HepG2 (cell line): Measurements from ENCODE around the gene FOXS1. TPM values are rescaled to one million over a fixed set of nuclear protein-coding genes. Genes with fewer than 3 reads are reported as not detected.

Experiments used
- ATAD3A ChIP-seq: sonication (generic); formaldehyde crosslinking; IDR thresholded peaks from 2 replicates; pipeline ENCODE4 v1.4.0; 2020; ENCODE audit warnings: missing genetic modification reagents
- FOSL2 ChIP-seq: sonication (generic); formaldehyde crosslinking; IDR thresholded peaks from 2 replicates; pipeline ENCODE4 v1.4.0; 2020; ENCODE audit warnings: missing genetic modification reagents
- KAT7 ChIP-seq: IDR thresholded peaks from 2 replicates; pipeline ENCODE4 v1.6.1; 2018; ENCODE audit warnings: borderline replicate concordance, missing compliant biosample characterization
- TARDBP ChIP-seq: sonication (generic); formaldehyde crosslinking; IDR thresholded peaks from 2 replicates; pipeline ENCODE4 v1.8.0; 2022; ENCODE audit warnings: mild to moderate bottlenecking, missing genetic modification reagents
- ZNF343 ChIP-seq: sonication (generic); formaldehyde crosslinking; IDR thresholded peaks from 2 replicates; pipeline ENCODE4 v1.4.0; 2020; ENCODE audit warnings: mild to moderate bottlenecking, missing genetic modification reagents
- ZNF350 ChIP-seq: sonication (generic); formaldehyde crosslinking; IDR thresholded peaks from 2 replicates; pipeline ENCODE4 v1.4.0; 2020; ENCODE audit warnings: mild to moderate bottlenecking, low read depth, missing genetic modification reagents, borderline replicate concordance
- ZNF501 ChIP-seq: sonication (generic); formaldehyde crosslinking; IDR thresholded peaks from 2 replicates; pipeline ENCODE4 v1.5.1; 2020; ENCODE audit warnings: mild to moderate bottlenecking, moderate library complexity, missing genetic modification reagents
- ZNF556 ChIP-seq: sonication (generic); formaldehyde crosslinking; IDR thresholded peaks from 2 replicates; pipeline ENCODE4 v1.4.0; 2020; ENCODE audit warnings: mild to moderate bottlenecking, missing genetic modification reagents, borderline replicate concordance
- ZNF782 ChIP-seq: sonication (generic); formaldehyde crosslinking; IDR thresholded peaks from 2 replicates; pipeline ENCODE4 v1.4.0; 2020; ENCODE audit warnings: missing genetic modification reagents, mild to moderate bottlenecking, borderline replicate concordance
- ZNF850 ChIP-seq: sonication (generic); formaldehyde crosslinking; conservative IDR thresholded peaks from 2 replicates; pipeline ENCODE4 v1.9.0; 2021; ENCODE audit warnings: mild to moderate bottlenecking, missing genetic modification reagents
- ZSCAN31 ChIP-seq: sonication (generic); formaldehyde crosslinking; IDR thresholded peaks from 2 replicates; pipeline ENCODE4 v1.5.0; 2020; ENCODE audit warnings: low read depth, mild to moderate bottlenecking, missing genetic modification reagents
- polyA plus RNA-seq, 8 experiments: library from polyadenylated mRNA; depleted of rRNA in 3 of 8; stranded (reverse) in 7 of 8; unstranded in 1 of 8; fragments of >200 nt; fragmentation: Illumina TruSeq in 4 of 8; extraction: Trizol in 4 of 8; gene quantifications; 2 replicates each; pipeline versions ENCODE4 v1.2.1 to v1.2.3, GENCODE V29; 2011 to 2016; ENCODE audit warnings: low read depth in 4 of 8, missing spikeins in 1 of 8, mixed read lengths in 1 of 8; ENCODE audit not compliant: insufficient read depth in 1 of 8
- total RNA-seq, 5 experiments: library from RNA; depleted of rRNA; stranded (reverse); fragments of >200 nt; fragmentation: Illumina TruSeq; extraction: Trizol; gene quantifications; 2 replicates each; pipeline ENCODE4 v1.2.3, GENCODE V29; 2016; ENCODE audit warnings: low read depth in 1 of 5
- TF ChIP-seq, protein P1 (sequence below): sonication (generic); formaldehyde crosslinking; conservative IDR thresholded peaks from 2 replicates; pipeline ENCODE4 v1.8.0; 2022; ENCODE audit warnings: low read depth, missing genetic modification reagents
- TF ChIP-seq, protein P2 (sequence below): sonication (generic); formaldehyde crosslinking; IDR thresholded peaks from 2 replicates; pipeline ENCODE4 v1.9.0; 2022; ENCODE audit warnings: missing genetic modification reagents, mild to moderate bottlenecking, borderline replicate concordance
- TF ChIP-seq, protein P3 (sequence below): sonication (generic); formaldehyde crosslinking; IDR thresholded peaks from 2 replicates; pipeline ENCODE4 v1.4.0; 2020; ENCODE audit warnings: missing genetic modification reagents, mild to moderate bottlenecking, borderline replicate concordance
- TF ChIP-seq, protein P4 (sequence below): fragments of 450-650 bp; IDR thresholded peaks from 2 replicates; pipeline ENCODE4 v1.6.1; 2016

Gene FOXS1
- total and polyA plus RNA-seq, 2 of the 13 experiments (the other 11 are each of a cell fraction or from before 2014, with no cell fraction given): not detected

DNA sequence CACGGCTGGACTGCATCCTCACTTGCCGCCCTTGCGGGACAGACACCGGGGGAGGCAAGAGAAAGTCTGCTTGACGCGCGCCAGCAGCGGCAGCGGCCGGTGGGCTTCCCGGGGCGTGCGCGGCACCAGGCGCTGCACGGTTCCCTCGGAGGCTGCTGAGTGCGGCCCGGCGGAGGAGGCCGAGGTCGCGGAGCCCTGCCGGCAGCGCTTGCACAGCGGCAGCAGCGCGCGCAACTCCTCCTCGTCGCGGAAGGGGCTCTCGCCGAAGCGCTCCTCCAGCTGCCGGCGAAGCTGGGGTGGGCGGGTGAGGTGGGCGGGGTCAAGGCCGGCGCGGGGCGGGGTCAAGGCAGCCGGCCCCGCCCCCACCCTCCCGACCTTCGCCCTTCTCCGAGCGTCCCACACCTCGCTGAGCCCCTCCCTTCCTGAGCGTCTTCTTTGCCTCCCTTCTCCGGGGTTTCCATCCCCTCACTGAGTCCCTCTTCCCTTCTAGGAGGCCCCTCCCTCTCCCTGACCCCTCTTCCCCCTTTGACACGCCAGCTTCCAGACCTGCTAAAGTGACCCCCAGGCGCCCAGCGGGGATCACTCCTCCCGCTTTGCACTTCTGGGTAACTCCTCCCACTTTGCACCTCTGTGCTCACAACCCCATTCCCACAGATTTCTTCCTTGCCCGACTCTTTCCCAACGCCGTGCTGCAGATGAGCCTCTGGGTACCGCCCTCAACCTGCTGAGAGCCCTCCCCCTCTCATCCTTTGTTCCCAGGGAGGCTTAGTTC is 16.2 kb upstream of the FOXS1 start (continued):
- TF ChIP-seq ZNF501 (peak; percentile 46; the same call in 1 of the 2 replicates), ATAD3A (CRISPR knock-in tag) (0 out of 2 replicates have a peak, but pooled peaks have one; percentile 21), ZSCAN31 (CRISPR knock-in tag) (peak; percentile 44; the same call in 1 of the 2 replicates), ZNF350 (CRISPR knock-in tag) (peak; percentile 25), KAT7 (peak; percentile 32; the same call in 1 of the 2 replicates), ZNF850 (CRISPR knock-in tag) (no peak), ZNF556 (CRISPR knock-in tag) (peak; percentile 79; the same call in 1 of the 2 replicates), ZNF782 (0 out of 2 replicates have a peak, but pooled peaks have one; percentile 11), ZNF343 (CRISPR knock-in tag) (peak; percentile 62; the same call in 1 of the 2 replicates), FOSL2 (CRISPR knock-in tag) (0 out of 2 replicates have a peak, but pooled peaks have one; percentile 3), TARDBP (CRISPR knock-in tag) (peak; percentile 51; the same call in 1 of the 2 replicates)
- TF ChIP-seq, protein P1, sequence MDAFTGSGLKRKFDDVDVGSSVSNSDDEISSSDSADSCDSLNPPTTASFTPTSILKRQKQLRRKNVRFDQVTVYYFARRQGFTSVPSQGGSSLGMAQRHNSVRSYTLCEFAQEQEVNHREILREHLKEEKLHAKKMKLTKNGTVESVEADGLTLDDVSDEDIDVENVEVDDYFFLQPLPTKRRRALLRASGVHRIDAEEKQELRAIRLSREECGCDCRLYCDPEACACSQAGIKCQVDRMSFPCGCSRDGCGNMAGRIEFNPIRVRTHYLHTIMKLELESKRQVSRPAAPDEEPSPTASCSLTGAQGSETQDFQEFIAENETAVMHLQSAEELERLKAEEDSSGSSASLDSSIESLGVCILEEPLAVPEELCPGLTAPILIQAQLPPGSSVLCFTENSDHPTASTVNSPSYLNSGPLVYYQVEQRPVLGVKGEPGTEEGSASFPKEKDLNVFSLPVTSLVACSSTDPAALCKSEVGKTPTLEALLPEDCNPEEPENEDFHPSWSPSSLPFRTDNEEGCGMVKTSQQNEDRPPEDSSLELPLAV: no peak
- TF ChIP-seq, protein P2, sequence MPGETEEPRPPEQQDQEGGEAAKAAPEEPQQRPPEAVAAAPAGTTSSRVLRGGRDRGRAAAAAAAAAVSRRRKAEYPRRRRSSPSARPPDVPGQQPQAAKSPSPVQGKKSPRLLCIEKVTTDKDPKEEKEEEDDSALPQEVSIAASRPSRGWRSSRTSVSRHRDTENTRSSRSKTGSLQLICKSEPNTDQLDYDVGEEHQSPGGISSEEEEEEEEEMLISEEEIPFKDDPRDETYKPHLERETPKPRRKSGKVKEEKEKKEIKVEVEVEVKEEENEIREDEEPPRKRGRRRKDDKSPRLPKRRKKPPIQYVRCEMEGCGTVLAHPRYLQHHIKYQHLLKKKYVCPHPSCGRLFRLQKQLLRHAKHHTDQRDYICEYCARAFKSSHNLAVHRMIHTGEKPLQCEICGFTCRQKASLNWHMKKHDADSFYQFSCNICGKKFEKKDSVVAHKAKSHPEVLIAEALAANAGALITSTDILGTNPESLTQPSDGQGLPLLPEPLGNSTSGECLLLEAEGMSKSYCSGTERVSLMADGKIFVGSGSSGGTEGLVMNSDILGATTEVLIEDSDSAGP (CRISPR knock-in tag): peak; percentile 62; the same call in 1 of the 2 replicates
- TF ChIP-seq, protein P3, sequence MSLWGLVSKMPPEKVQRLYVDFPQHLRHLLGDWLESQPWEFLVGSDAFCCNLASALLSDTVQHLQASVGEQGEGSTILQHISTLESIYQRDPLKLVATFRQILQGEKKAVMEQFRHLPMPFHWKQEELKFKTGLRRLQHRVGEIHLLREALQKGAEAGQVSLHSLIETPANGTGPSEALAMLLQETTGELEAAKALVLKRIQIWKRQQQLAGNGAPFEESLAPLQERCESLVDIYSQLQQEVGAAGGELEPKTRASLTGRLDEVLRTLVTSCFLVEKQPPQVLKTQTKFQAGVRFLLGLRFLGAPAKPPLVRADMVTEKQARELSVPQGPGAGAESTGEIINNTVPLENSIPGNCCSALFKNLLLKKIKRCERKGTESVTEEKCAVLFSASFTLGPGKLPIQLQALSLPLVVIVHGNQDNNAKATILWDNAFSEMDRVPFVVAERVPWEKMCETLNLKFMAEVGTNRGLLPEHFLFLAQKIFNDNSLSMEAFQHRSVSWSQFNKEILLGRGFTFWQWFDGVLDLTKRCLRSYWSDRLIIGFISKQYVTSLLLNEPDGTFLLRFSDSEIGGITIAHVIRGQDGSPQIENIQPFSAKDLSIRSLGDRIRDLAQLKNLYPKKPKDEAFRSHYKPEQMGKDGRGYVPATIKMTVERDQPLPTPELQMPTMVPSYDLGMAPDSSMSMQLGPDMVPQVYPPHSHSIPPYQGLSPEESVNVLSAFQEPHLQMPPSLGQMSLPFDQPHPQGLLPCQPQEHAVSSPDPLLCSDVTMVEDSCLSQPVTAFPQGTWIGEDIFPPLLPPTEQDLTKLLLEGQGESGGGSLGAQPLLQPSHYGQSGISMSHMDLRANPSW (CRISPR knock-in tag): no peak
- TF ChIP-seq, protein P4, sequence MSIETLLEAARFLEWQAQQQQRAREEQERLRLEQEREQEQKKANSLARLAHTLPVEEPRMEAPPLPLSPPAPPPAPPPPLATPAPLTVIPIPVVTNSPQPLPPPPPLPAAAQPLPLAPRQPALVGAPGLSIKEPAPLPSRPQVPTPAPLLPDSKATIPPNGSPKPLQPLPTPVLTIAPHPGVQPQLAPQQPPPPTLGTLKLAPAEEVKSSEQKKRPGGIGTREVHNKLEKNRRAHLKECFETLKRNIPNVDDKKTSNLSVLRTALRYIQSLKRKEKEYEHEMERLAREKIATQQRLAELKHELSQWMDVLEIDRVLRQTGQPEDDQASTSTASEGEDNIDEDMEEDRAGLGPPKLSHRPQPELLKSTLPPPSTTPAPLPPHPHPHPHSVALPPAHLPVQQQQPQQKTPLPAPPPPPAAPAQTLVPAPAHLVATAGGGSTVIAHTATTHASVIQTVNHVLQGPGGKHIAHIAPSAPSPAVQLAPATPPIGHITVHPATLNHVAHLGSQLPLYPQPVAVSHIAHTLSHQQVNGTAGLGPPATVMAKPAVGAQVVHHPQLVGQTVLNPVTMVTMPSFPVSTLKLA: no peak
